ENCODE results near the gene TUT7.

The TUT7 gene

GRCh38 chr9:86344818-86345217 lies 9.4 kb downstream of the TUT7 start:
- H3K4me1 ChIP-seq (ENCODE audit: control insufficient read depth, insufficient read depth, low read length, unreplicated experiment): peaks cover 55% of the 10 kb centered on the region
- no peak overlapping the region for H3K27ac ChIP-seq (ENCODE audit: low read depth, low read length)
- no peak overlapping the region for H2AFZ ChIP-seq (ENCODE audit: low read length, unreplicated experiment)
- H3K27me3 ChIP-seq (ENCODE audit: insufficient read depth, low read length): no peaks in the 10 kb centered on the region
- no peak overlapping the region for H3K4me3 ChIP-seq (ENCODE audit: low read depth, low read length)
- peaks cover 39% of the 10 kb centered on the region for H3K79me2 ChIP-seq (ENCODE audit: control insufficient read depth, insufficient read depth, low read length, unreplicated experiment)
- H3K36me3 ChIP-seq (ENCODE audit: insufficient read depth, low read length): peaks cover 51% of the 10 kb centered on the region

- Histone ChIP-seq H3K36me3 (ENCODE audit: insufficient read depth, low read length) (peaks cover 67% of the 10 kb centered on the region), H3K27me3 (ENCODE audit: insufficient read depth, low read length) (no peaks in the 10 kb centered on the region), H2AFZ (ENCODE audit: low read length, unreplicated experiment) (no peak overlapping the region), H3K4me1 (ENCODE audit: control insufficient read depth, insufficient read depth, low read length, unreplicated experiment) (peaks cover 42% of the 10 kb centered on the region), H3K4me3 (ENCODE audit: low read depth, low read length) (no peak overlapping the region), H3K27ac (ENCODE audit: low read depth, low read length) (peak overlapping the region; percentile 55; the same call in 1 of the 2 replicates), H3K79me2 (ENCODE audit: control insufficient read depth, insufficient read depth, low read length, unreplicated experiment) (peaks cover 17% of the 10 kb centered on the region)
These were observed 11.9 kb downstream of the TUT7 start for GRCh38 chr9:86342269-86342668.

DNA sequence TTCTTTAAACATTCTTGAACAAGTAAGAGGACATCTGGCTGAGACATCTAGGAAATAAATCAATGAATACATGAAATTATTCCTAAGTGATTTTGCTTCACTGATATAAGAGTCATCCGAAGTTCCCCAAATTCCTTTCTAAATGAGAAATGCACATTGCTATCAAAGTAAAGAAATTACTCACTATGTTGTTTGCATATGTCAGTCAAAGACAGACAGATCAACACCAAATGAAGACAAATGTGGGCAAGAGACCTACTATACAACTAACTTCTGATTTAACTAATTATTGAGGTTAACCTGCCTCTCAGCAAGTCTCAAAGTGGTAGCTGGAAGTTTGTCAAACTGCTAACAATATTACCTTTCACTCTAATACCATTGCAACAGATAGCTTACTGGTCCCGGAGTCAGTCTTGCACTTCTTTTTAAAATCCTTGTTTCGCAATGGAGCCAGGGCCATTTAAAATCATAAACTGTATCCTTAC lies 13.2 kb downstream of the TUT7 start:
- no peaks in the 10 kb centered on the region for H3K27me3 ChIP-seq (ENCODE audit: insufficient read depth, low read length)
- peaks cover 79% of the 10 kb centered on the region for H3K36me3 ChIP-seq (ENCODE audit: insufficient read depth, low read length)
- H3K4me3 ChIP-seq (ENCODE audit: low read depth, low read length): 0 out of 2 replicates have a peak overlapping the region, but pooled peaks have one; percentile 1
- peaks cover 34% of the 10 kb centered on the region for H3K4me1 ChIP-seq (ENCODE audit: control insufficient read depth, insufficient read depth, low read length, unreplicated experiment)
- H3K79me2 ChIP-seq (ENCODE audit: control insufficient read depth, insufficient read depth, low read length, unreplicated experiment): peaks cover 6% of the 10 kb centered on the region
- peak overlapping the region; percentile 55 for H3K27ac ChIP-seq (ENCODE audit: low read depth, low read length)
- H2AFZ ChIP-seq (ENCODE audit: low read length, unreplicated experiment): no peak overlapping the region

DNA sequence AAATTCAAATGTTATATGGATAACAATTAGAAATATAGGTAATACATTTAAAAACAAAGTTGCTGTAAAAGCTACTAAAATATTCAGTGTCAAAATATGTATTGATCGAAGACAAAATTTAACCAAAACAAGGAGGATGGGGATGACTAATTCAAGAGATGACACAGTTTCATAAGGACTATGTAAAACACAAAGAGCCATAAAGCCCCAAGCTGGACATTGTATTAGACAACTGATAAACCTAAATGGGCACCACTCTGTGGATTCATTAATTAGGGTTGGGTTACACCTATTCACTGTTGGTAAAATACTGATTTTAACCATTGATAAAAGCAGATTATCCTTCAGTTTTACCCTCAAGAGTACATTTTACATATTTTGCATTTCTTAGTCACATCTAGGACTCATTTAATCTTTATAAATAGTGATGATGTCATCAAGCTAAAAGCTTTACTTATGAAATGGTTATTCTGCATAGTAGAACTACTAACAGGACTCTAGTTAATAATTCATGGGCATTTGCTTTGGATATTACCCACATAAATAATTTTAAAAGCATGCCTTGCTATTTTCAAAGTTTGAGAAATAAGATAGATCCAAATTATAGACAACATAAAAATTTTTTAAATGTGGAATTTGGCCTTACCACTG lies 13.7 kb downstream of the TUT7 start:
- peaks cover under 1% of the 10 kb centered on the region for H3K79me2 ChIP-seq (ENCODE audit: control insufficient read depth, insufficient read depth, low read length, unreplicated experiment)
- peak overlapping the region; percentile 55 for H3K27ac ChIP-seq (ENCODE audit: low read depth, low read length)
- H3K4me3 ChIP-seq (ENCODE audit: low read depth, low read length): 0 out of 2 replicates have a peak overlapping the region, but pooled peaks have one; percentile 1
- peaks cover 82% of the 10 kb centered on the region for H3K36me3 ChIP-seq (ENCODE audit: insufficient read depth, low read length)
- peaks cover 31% of the 10 kb centered on the region for H3K4me1 ChIP-seq (ENCODE audit: control insufficient read depth, insufficient read depth, low read length, unreplicated experiment)
- no peaks in the 10 kb centered on the region for H3K27me3 ChIP-seq (ENCODE audit: insufficient read depth, low read length)
- no peak overlapping the region for H2AFZ ChIP-seq (ENCODE audit: low read length, unreplicated experiment)

GRCh38 chr9:86337469-86338108 lies 16.6 kb downstream of the TUT7 start:
- Histone ChIP-seq H2AFZ (ENCODE audit: low read length, unreplicated experiment) (no peak overlapping the region), H3K27ac (ENCODE audit: low read depth, low read length) (no peak overlapping the region), H3K36me3 (ENCODE audit: insufficient read depth, low read length) (peaks cover 86% of the 10 kb centered on the region), H3K4me3 (ENCODE audit: low read depth, low read length) (no peak overlapping the region), H3K27me3 (ENCODE audit: insufficient read depth, low read length) (no peaks in the 10 kb centered on the region), H3K4me1 (ENCODE audit: control insufficient read depth, insufficient read depth, low read length, unreplicated experiment) (peaks cover 31% of the 10 kb centered on the region), H3K79me2 (ENCODE audit: control insufficient read depth, insufficient read depth, low read length, unreplicated experiment) (no peaks in the 10 kb centered on the region)

DNA sequence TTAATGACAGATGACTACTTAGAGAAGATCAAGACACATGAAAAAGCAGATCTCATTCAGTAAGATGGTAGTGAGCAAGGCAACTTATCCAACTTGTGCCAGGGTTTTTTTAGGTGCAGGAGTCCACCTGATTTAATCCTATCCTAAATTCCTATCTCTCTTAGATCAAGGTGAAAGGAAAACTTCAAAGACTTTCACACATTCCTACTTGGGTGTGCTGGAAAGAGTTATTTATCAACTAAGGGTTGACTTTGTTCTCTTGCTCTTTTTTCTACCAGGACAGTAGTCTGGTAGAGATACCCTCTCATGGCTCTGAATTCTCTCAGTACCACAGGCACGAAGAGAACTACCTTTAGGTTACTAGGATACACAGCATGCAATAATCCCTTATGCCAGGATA lies 18.2 kb downstream of the TUT7 start:
- peaks cover 81% of the 10 kb centered on the region for H3K36me3 ChIP-seq (ENCODE audit: insufficient read depth, low read length)
- no peaks in the 10 kb centered on the region for H3K79me2 ChIP-seq (ENCODE audit: control insufficient read depth, insufficient read depth, low read length, unreplicated experiment)
- no peak overlapping the region for H3K4me3 ChIP-seq (ENCODE audit: low read depth, low read length)

GRCh38 chr9:86333651-86334050 lies 20.6 kb downstream of the TUT7 start:
- no peak overlapping the region for H3K4me3 ChIP-seq (ENCODE audit: low read depth, low read length)
- H3K4me1 ChIP-seq (ENCODE audit: control insufficient read depth, insufficient read depth, low read length, unreplicated experiment): no peaks in the 10 kb centered on the region
- no peak overlapping the region for H3K27ac ChIP-seq (ENCODE audit: low read depth, low read length)
- H3K79me2 ChIP-seq (ENCODE audit: control insufficient read depth, insufficient read depth, low read length, unreplicated experiment): no peaks in the 10 kb centered on the region
- peaks cover 64% of the 10 kb centered on the region for H3K36me3 ChIP-seq (ENCODE audit: insufficient read depth, low read length)
- H2AFZ ChIP-seq (ENCODE audit: low read length, unreplicated experiment): no peak overlapping the region
- H3K27me3 ChIP-seq (ENCODE audit: insufficient read depth, low read length): no peaks in the 10 kb centered on the region

More for the DNA sequence above, 18.2 kb downstream of the TUT7 start:
- H3K27ac ChIP-seq (ENCODE audit: low read depth, low read length): no peak overlapping the region
- H2AFZ ChIP-seq (ENCODE audit: low read length, unreplicated experiment): no peak overlapping the region
- H3K27me3 ChIP-seq (ENCODE audit: insufficient read depth, low read length): no peaks in the 10 kb centered on the region
- H3K4me1 ChIP-seq (ENCODE audit: control insufficient read depth, insufficient read depth, low read length, unreplicated experiment): peaks cover 16% of the 10 kb centered on the region

- no peaks in the 10 kb centered on the region for H3K79me2 ChIP-seq (ENCODE audit: control insufficient read depth, insufficient read depth, low read length, unreplicated experiment)
- H3K4me3 ChIP-seq (ENCODE audit: low read depth, low read length): no peak overlapping the region
- no peak overlapping the region for H2AFZ ChIP-seq (ENCODE audit: low read length, unreplicated experiment)
- H3K27ac ChIP-seq (ENCODE audit: low read depth, low read length): no peak overlapping the region
- H3K36me3 ChIP-seq (ENCODE audit: insufficient read depth, low read length): peaks cover 50% of the 10 kb centered on the region
- H3K27me3 ChIP-seq (ENCODE audit: insufficient read depth, low read length): no peaks in the 10 kb centered on the region
- peaks cover 5% of the 10 kb centered on the region for H3K4me1 ChIP-seq (ENCODE audit: control insufficient read depth, insufficient read depth, low read length, unreplicated experiment)
These were observed 24.0 kb downstream of the TUT7 start for GRCh38 chr9:86330186-86330585.

DNA sequence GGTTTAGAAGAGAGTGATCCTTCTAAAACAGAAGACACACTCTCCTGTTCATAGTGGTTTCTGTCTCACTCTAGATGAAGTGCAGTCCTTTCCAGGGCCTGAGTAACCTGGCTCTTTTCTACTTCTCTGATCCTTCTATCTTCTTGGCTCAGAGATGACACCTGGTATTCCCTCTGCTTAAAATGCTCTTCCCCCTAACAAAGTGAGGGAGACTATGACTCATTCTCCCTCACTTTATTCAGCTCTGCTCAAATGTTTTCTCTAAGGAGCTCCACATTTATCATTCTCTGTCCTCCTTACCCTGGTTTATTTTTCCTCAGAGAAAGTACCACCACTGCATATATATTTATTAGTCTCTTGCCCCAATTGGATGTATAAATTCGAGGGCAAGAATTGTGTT lies 24.6 kb downstream of the TUT7 start:
- no peak overlapping the region for H3K4me3 ChIP-seq (ENCODE audit: low read depth, low read length)

GRCh38 chr9:86328156-86328555 lies 26.1 kb downstream of the TUT7 start:
- no peak overlapping the region for H3K4me3 ChIP-seq (ENCODE audit: low read depth, low read length)
- no peaks in the 10 kb centered on the region for H3K27me3 ChIP-seq (ENCODE audit: insufficient read depth, low read length)
- no peak overlapping the region for H2AFZ ChIP-seq (ENCODE audit: low read length, unreplicated experiment)
- no peaks in the 10 kb centered on the region for H3K79me2 ChIP-seq (ENCODE audit: control insufficient read depth, insufficient read depth, low read length, unreplicated experiment)
- H3K4me1 ChIP-seq (ENCODE audit: control insufficient read depth, insufficient read depth, low read length, unreplicated experiment): peaks cover 24% of the 10 kb centered on the region
- H3K36me3 ChIP-seq (ENCODE audit: insufficient read depth, low read length): peaks cover 42% of the 10 kb centered on the region
- no peak overlapping the region; the same call in 1 of the 2 replicates for H3K27ac ChIP-seq (ENCODE audit: low read depth, low read length)

More for the DNA sequence above, 24.6 kb downstream of the TUT7 start:
- peaks cover 49% of the 10 kb centered on the region for H3K36me3 ChIP-seq (ENCODE audit: insufficient read depth, low read length)
- H3K27me3 ChIP-seq (ENCODE audit: insufficient read depth, low read length): no peaks in the 10 kb centered on the region
- H3K4me1 ChIP-seq (ENCODE audit: control insufficient read depth, insufficient read depth, low read length, unreplicated experiment): peaks cover 10% of the 10 kb centered on the region
- H2AFZ ChIP-seq (ENCODE audit: low read length, unreplicated experiment): no peak overlapping the region
- no peaks in the 10 kb centered on the region for H3K79me2 ChIP-seq (ENCODE audit: control insufficient read depth, insufficient read depth, low read length, unreplicated experiment)
- no peak overlapping the region for H3K27ac ChIP-seq (ENCODE audit: low read depth, low read length)

- Histone ChIP-seq H2AFZ (ENCODE audit: low read length, unreplicated experiment) (no peak overlapping the region), H3K27me3 (ENCODE audit: insufficient read depth, low read length) (no peaks in the 10 kb centered on the region), H3K36me3 (ENCODE audit: insufficient read depth, low read length) (peaks cover 44% of the 10 kb centered on the region), H3K27ac (ENCODE audit: low read depth, low read length) (no peak overlapping the region), H3K79me2 (ENCODE audit: control insufficient read depth, insufficient read depth, low read length, unreplicated experiment) (no peaks in the 10 kb centered on the region), H3K4me3 (ENCODE audit: low read depth, low read length) (no peak overlapping the region), H3K4me1 (ENCODE audit: control insufficient read depth, insufficient read depth, low read length, unreplicated experiment) (peaks cover 39% of the 10 kb centered on the region)
These were observed 27.7 kb downstream of the TUT7 start for GRCh38 chr9:86326536-86326935.
